Fibroblast of skin of left quadriceps (primary cell): ENCODE results near the gene ADGRD1.

Source experiments
- DNase-seq, 2 experiments: peaks; one replicate each; pipeline ENCODE4 v3.0.0-alpha.2; 2013; ENCODE audit warnings: low read depth in 2 of 2

Gene ADGRD1

GRCh38 chr12:131024721-131025120, 71.0 kb downstream of the ADGRD1 start:
- DNase-seq, result no peak

GRCh38 chr12:131025234-131025633, 71.5 kb downstream of the ADGRD1 start:
- no peak for DNase-seq

GRCh38 chr12:131025939-131026702, 72.4 kb downstream of the ADGRD1 start:
- DNase-seq, result no peak

- DNase-seq, result no peak
Measured at GRCh38 chr12:131026754-131027153, 73.0 kb downstream of the ADGRD1 start.

GRCh38 chr12:131027264-131027663, 73.6 kb downstream of the ADGRD1 start:
- no peak for DNase-seq

- no peak for DNase-seq
Measured at GRCh38 chr12:131027876-131028586, 74.3 kb downstream of the ADGRD1 start.

GRCh38 chr12:131028587-131029338, 75.1 kb downstream of the ADGRD1 start:
- DNase-seq, result no peak

- no peak for DNase-seq
Measured at GRCh38 chr12:131030472-131031328, 77.0 kb downstream of the ADGRD1 start.

GRCh38 chr12:131032082-131032750, 78.5 kb downstream of the ADGRD1 start:
- DNase-seq, result no peak

- DNase-seq, result no peak
Measured at GRCh38 chr12:131033486-131033885, 79.8 kb downstream of the ADGRD1 start.

GRCh38 chr12:131033886-131034482, 80.3 kb downstream of the ADGRD1 start:
- no peak for DNase-seq

- no peak for DNase-seq
Measured at GRCh38 chr12:131034631-131035244, 81.0 kb downstream of the ADGRD1 start.

- no peak for DNase-seq
Measured at GRCh38 chr12:131035245-131035681, 81.6 kb downstream of the ADGRD1 start.

GRCh38 chr12:131038159-131038558, 84.5 kb downstream of the ADGRD1 start:
- no peak for DNase-seq

GRCh38 chr12:131038961-131039950, 85.5 kb downstream of the ADGRD1 start:
- DNase-seq, result no peak

- no peak for DNase-seq
Measured at GRCh38 chr12:131040491-131040890, 86.8 kb downstream of the ADGRD1 start.

GRCh38 chr12:131041216-131041967, 87.7 kb downstream of the ADGRD1 start:
- DNase-seq, result no peak
